Heart right ventricle (tissue), 16 donors: ENCODE measurements around the gene FAM193B. TPM values are rescaled to one million over a fixed set of nuclear protein-coding genes. Genes with fewer than 3 reads are reported as not detected.

Experiments used
- ATAC-seq, 8 donors: fragments of 200-7000 bp; cut with Tn5 transposase; one replicate each; pipeline ENCODE4 v1.9.1; 2020; ENCODE audit warnings: mild to moderate bottlenecking in 8 of 8, moderate library complexity in 8 of 8, moderate number of reproducible peaks in 1 of 8
- DNase-seq, 2 donors: peaks; one replicate each; pipeline ENCODE4 v3.0.0-alpha.2; 2020
- H3K27ac ChIP-seq, 10 donors: fragments of 200-600 bp; sonication (generic) in 2 of 10; one replicate each; pipeline versions ENCODE4 v1.5.0 to v1.8.0; 2020 to 2022; ENCODE audit warnings: mild to moderate bottlenecking in 3 of 10
- H3K27me3 ChIP-seq, 7 donors: fragments of 200-600 bp; one replicate each; pipeline ENCODE4 v1.8.0; 2021 to 2022; ENCODE audit warnings: mild to moderate bottlenecking in 2 of 7
- H3K36me3 ChIP-seq, 9 donors: fragments of 200-600 bp; sonication (generic) in 1 of 9; one replicate each; pipeline versions ENCODE4 v1.5.0 to v1.8.0; 2020 to 2022; ENCODE audit warnings: mild to moderate bottlenecking in 2 of 9
- H3K4me1 ChIP-seq, 9 donors: fragments of 200-600 bp; sonication (generic) in 1 of 9; one replicate each; pipeline versions ENCODE4 v1.5.0 to v1.8.0; 2020 to 2022; ENCODE audit warnings: mild to moderate bottlenecking in 4 of 9
- H3K4me3 ChIP-seq, 10 donors: fragments of 200-600 bp; sonication (generic) in 2 of 10; one replicate each; pipeline versions ENCODE4 v1.5.0 to v1.8.0; 2020 to 2022; ENCODE audit warnings: mild to moderate bottlenecking in 7 of 10, moderate library complexity in 2 of 10
- H3K9me3 ChIP-seq, 11 donors: fragments of 200-600 bp in 10 of 11; sonication (generic) in 2 of 11; one replicate each; pipeline versions ENCODE4 v1.5.0 to v1.8.0; 2013 to 2022; ENCODE audit warnings: mild to moderate bottlenecking in 2 of 11, control low read depth in 1 of 11, moderate library complexity in 1 of 11
- WGBS, 2 donors: extraction: QIAGEN DNeasy Blood & Tissue Kit; methylation state at CpG; one replicate each; pipeline ENCODE4 v1.1.7; 2013; ENCODE audit warnings: inconsistent platforms in 1 of 2; 5-methylcytosine and 5-hydroxymethylcytosine counted together
- intact Hi-C, 10 donors: fragments of 100-400 bp; cut with DNase I; formaldehyde crosslinking; loops; one replicate each; pipeline versions ENCODE4 v1.11.1 to v1.14.2; 2022
- polyA plus RNA-seq, 2 donors: library from polyadenylated mRNA; stranded (reverse); fragments of 200-250 nt; gene quantifications; one replicate each; pipeline ENCODE4 v1.2.3, GENCODE V29; 2013
- total RNA-seq, 10 donors: library from RNA; stranded (reverse); fragmentation: NEBNext Ultra II Directional in 3 of 10; extraction: Animal tissue kit (Norgen Biotek cat#: 25700) in 3 of 10; gene quantifications; one replicate each; pipeline versions ENCODE4 v1.2.1 to v1.2.4, GENCODE V29; 2021 to 2023
- TF ChIP-seq, protein P1 (sequence below), 9 donors: fragments of 200-600 bp; sonication (generic) in 2 of 9; IDR thresholded peaks; one replicate each; pipeline versions ENCODE4 v1.5.0 to v1.8.0; 2021 to 2022; ENCODE audit warnings: antibody characterized with exemption in 9 of 9, mild to moderate bottlenecking in 5 of 9, moderate library complexity in 1 of 9
- donor health status: Arrhythmogenic right ventricular cardiomyopathy.
- donor health status: ischemic (EF 13 %, LVEDD 7.1; RV severe dilation, severe dysfunction).
- donor health status: healthy with polysubstance abuse.
- donor health status: DM: no; HTN: yes; CAD: no.
- donor health status: DM: no; HTN: no; CAD: no.
- donor health status: ischemic (EF 25% LVEDD 6.9; RV normal size, moderate dysfunction).
- donor health status: ischemic (EF 25% LVEDD 5.7; RV mildly dilated, moderate dysfunction).
- donor health status: healthy.
- donor health status: DM: yes; HTN: yes; CAD: no.
- donor health status: Ischemic cardiomyopathy.
- donor health status: ischemic (EF 35%, LVEDD 5.7; RV mildly dilated, moderate dysfunction).
- donor health status: nonischemic (EF 11% LVEDD 7.7; RV severe dilation, severe dysfunction).
- donor health status: DM: yes; HTN: yes; CAD: no.
- donor health status: PGD.
- donor health status: ischemic (EF 29% LVEDD 5.4; RV normal size, mild dysfunction).
- donor health status: nonischemic (EF 23%, LVEDD 6.1; RV moderate dilation, normal function).

Gene FAM193B
- total and polyA plus RNA-seq, 12 donors, result 14.1 to 201 (median 21.7) TPM

DNA sequence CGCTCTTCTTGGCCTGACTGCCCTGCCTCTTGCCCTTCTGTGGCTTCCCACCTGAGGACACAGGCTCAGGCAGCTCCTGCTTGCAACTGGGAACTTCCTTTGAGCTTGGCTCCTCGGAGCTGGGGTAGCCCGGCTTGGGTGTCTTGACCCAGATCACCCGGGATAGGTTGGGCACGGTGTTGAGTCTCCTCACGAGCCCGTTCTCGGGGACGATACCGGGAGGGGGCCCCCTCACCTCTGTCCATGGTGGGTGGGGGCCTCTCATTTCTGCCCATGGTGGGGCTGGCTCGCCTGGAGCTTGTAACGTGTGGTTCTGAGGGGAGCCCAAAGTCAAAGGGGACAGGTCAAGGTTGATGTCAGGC lies 29.8 kb downstream of the FAM193B start:
- Histone ChIP-seq H3K27me3 (no peaks in the 10 kb centered on the region), H3K9me3 (no peaks in the 10 kb centered on the region), H3K4me3 (no peak overlapping the region), H3K4me1 (peaks cover 0 to 6% (median 4%) of the 10 kb centered on the region in 9 donors), H3K36me3 (peaks cover 0 to 100% (median 66%) of the 10 kb centered on the region in 9 donors), H3K27ac (peak overlapping the region in 3 of 10 donors; percentile 20 to 64 (median 42))
- intact Hi-C loops, result loop anchor here in 1 of 10 donors (10.0 kb wide), 1 partner anchor 70 kb away; the partner anchor contains the start of gene TMED9
- 90 to 92% methylated on average over 12 of the region's 12 CpGs for WGBS, 2 donors
- TF ChIP-seq, protein P1, sequence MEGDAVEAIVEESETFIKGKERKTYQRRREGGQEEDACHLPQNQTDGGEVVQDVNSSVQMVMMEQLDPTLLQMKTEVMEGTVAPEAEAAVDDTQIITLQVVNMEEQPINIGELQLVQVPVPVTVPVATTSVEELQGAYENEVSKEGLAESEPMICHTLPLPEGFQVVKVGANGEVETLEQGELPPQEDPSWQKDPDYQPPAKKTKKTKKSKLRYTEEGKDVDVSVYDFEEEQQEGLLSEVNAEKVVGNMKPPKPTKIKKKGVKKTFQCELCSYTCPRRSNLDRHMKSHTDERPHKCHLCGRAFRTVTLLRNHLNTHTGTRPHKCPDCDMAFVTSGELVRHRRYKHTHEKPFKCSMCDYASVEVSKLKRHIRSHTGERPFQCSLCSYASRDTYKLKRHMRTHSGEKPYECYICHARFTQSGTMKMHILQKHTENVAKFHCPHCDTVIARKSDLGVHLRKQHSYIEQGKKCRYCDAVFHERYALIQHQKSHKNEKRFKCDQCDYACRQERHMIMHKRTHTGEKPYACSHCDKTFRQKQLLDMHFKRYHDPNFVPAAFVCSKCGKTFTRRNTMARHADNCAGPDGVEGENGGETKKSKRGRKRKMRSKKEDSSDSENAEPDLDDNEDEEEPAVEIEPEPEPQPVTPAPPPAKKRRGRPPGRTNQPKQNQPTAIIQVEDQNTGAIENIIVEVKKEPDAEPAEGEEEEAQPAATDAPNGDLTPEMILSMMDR (IDR thresholded peaks at IDR 0.05), result no peak
- DNase-seq, result no peak
- ATAC-seq, result peak in 4 of 8 donors; percentile 6 to 24 (median 12)

DNA sequence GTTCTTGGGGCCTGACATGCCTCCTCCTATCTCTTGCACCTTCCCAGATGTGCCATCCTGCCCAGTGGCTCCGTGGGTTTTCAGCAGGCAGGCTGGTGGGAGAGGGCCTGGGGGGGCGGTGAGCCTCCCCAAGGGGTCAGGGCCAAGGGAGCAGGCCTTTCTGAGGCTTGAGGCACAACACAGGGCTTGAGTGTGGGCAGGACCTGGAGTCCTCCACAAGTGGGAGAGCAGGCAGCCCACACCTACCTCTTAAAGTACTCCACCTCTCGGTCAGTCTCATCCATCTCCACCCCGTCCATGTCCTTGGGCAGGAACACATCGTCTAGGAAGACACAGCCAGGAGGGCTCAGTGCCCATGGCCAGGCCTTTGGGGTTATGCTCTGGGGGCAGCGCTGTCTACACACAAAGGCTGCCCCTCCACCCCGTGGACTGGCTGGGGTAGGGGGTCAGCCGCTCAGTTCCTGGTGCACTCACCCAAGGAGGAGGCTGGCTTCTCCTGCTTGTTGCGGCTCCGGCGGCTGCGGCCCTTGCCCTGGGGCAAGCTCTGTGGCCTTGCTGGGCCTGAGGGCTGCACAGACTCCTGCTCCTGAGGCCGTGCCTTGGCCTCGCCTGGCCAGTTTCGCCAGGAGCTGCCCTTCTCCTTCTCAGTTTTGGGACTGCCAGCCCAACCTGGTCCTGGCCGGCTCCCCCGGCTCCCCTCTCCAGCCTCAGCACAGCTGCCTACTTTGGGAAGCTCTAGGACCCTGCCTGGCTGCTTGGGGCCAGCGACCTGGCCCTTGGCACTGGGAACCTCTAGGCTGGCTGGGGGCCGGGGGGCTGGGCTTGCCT lies 30.4 kb downstream of the FAM193B start:
- no peaks in the 10 kb centered on the region for H3K9me3 ChIP-seq
- 95 to 97% methylated on average over 19 of the region's 19 CpGs for WGBS, 2 donors
- H3K36me3 ChIP-seq, result peaks cover 0 to 99% (median 66%) of the 10 kb centered on the region in 9 donors
- intact Hi-C loops, result loop anchor here in 1 of 10 donors (10.0 kb wide), 1 partner anchor 71 kb away; the partner anchor contains the start of gene TMED9
- DNase-seq, result no peak
- H3K4me1 ChIP-seq, result peaks cover 0 to 12% (median 6%) of the 10 kb centered on the region in 9 donors
- peak in 2 of 8 donors; percentile 3 to 9 for ATAC-seq
- H3K27ac ChIP-seq, result peak overlapping the region in 3 of 10 donors; percentile 20 to 64 (median 42)
- H3K4me3 ChIP-seq, result no peak overlapping the region
- no peaks in the 10 kb centered on the region for H3K27me3 ChIP-seq
- TF ChIP-seq, protein P1 (IDR thresholded peaks at IDR 0.05), result no peak

DNA sequence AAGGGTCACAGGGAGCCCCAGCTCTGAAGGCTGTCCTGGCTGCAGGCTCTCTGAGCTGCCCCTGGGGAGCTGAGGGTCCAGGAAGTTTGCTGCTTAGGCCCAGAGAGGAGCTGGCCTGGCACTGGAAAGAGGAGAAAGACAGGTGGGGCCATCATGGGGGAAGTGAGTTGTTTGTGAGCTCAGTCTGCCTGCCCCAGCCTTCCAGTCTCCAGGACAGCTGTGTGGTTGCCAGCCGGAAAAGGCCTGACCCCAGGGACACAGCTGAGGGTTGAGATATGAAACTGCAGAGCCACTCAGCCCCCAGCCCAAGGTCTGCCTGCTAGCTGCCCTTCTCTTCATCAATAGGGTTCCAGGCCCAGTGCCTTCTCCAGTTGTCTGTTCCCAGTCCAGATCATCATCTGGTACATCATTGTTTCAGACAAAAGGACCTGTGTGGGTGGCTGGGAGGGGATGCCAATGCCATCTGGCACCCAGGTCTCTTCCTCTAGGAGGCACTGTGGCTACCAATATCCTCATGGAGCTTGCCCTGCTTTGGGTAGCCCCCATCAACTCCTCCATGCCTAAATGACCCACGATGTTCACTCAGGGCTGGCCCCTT lies 33.3 kb downstream of the FAM193B start:
- Histone ChIP-seq H3K4me3 (no peak overlapping the region), H3K9me3 (no peaks in the 10 kb centered on the region), H3K27me3 (no peaks in the 10 kb centered on the region), H3K27ac (no peak overlapping the region), H3K4me1 (peaks cover 0 to 22% (median 14%) of the 10 kb centered on the region in 9 donors), H3K36me3 (peaks cover 0 to 70% (median 41%) of the 10 kb centered on the region in 9 donors)
- DNase-seq, result no peak
- intact Hi-C loops, result loop anchor here in 1 of 10 donors (10.0 kb wide), 1 partner anchor 74 kb away; the partner anchor contains the start of gene TMED9
- no peak for ATAC-seq
- WGBS, 2 donors, result 69 to 74% methylated on average over 2 of the region's 2 CpGs
- TF ChIP-seq, protein P1 (IDR thresholded peaks at IDR 0.05), result no peak

DNA sequence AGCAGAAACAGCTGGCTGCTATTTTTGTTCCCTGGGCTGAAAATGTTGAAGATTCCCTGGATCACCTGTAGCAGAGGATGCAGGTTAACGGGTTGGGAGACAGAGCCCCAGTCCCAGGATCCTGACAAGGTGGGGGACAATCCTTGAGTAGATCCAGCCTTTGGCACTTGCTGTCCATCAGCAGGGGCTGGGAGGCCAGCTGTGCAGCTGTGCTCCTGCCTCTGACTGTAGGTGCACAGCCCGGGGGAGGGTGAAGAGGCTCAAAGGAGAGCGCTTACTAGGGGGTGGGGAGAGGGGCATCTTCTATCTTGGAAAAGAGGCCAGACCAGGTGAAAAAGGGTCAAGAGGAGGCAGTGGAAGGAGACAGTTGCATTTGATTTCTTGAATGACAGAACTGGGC lies 34.1 kb downstream of the FAM193B start:
- Histone ChIP-seq H3K4me3 (no peak overlapping the region), H3K9me3 (no peaks in the 10 kb centered on the region), H3K27me3 (no peaks in the 10 kb centered on the region), H3K4me1 (peaks cover 5 to 28% (median 21%) of the 10 kb centered on the region in 9 donors), H3K27ac (no peak overlapping the region), H3K36me3 (peaks cover 0 to 70% (median 37%) of the 10 kb centered on the region in 9 donors)
- ATAC-seq, result no peak
- intact Hi-C loops, result loop anchor here in 1 of 10 donors (10.0 kb wide), 1 partner anchor 75 kb away; the partner anchor contains the start of gene TMED9
- TF ChIP-seq, protein P1 (IDR thresholded peaks at IDR 0.05), result no peak
- DNase-seq, result no peak
- 92 to 98% methylated on average over 3 of the region's 3 CpGs for WGBS, 2 donors
